CD4-positive, alpha-beta memory T cell (primary cell): ENCODE results near the gene STAT2. TPM values are rescaled to one million over a fixed set of nuclear protein-coding genes. Genes with fewer than 3 reads are reported as not detected.
A peak's percentile ranks its signal among the peaks of the same experiment; 100 is the strongest.

Experiments used
- CTCF ChIA-PET: fragments of 350-600 bp; sonication (Branson Sonifier 250); formaldehyde crosslinking; loops from one replicate; lab custom pipeline; 2021; ENCODE audit warnings: inconsistent platforms; ENCODE audit not compliant: partially characterized antibody; lab: Charles Lee
- POLR2A ChIA-PET: fragments of 350-600 bp; sonication (Branson Sonifier 250); formaldehyde crosslinking; loops from one replicate; lab custom pipeline; 2021; ENCODE audit not compliant: partially characterized antibody; lab: Charles Lee
- DNase-seq, 5 donors: peaks; one replicate each; pipeline versions ENCODE4 v3.0.0 to v3.0.0-alpha.2; 2020 to 2022; ENCODE audit warnings: mixed read lengths in 1 of 5
- H3K27ac ChIP-seq: one replicate; pipeline ENCODE4 v1.7.0; 2013; ENCODE audit warnings: low read depth, low read length
- H3K27me3 ChIP-seq: 2 replicates; pipeline ENCODE4 v1.7.0; 2013; ENCODE audit warnings: mild to moderate bottlenecking, low read length, moderate library complexity; ENCODE audit not compliant: insufficient read depth
- H3K36me3 ChIP-seq: 2 replicates; pipeline ENCODE4 v1.7.0; 2013; ENCODE audit warnings: mild to moderate bottlenecking, low read length, moderate library complexity; ENCODE audit not compliant: insufficient read depth
- H3K4me1 ChIP-seq: 2 replicates; pipeline ENCODE4 v1.7.0; 2013; ENCODE audit warnings: mild to moderate bottlenecking, low read length, moderate library complexity; ENCODE audit not compliant: insufficient read depth
- H3K4me3 ChIP-seq, 2 donors: one replicate each; pipeline ENCODE4 v1.7.0; 2013; ENCODE audit warnings: low read length in 2 of 2, mild to moderate bottlenecking in 1 of 2
- H3K9me3 ChIP-seq, 2 donors: one replicate each; pipeline ENCODE4 v1.7.0; 2013; ENCODE audit warnings: low read length in 2 of 2, control low read depth in 1 of 2; ENCODE audit not compliant: control insufficient read depth in 1 of 2
- H3K27ac Mint-ChIP-seq, 7 donors: one replicate each; pipeline ENCODE4 v1.8.0; 2020 to 2021; ENCODE audit warnings: mixed read lengths in 7 of 7, mild to moderate bottlenecking in 6 of 7, inconsistent platforms in 3 of 7, moderate library complexity in 3 of 7
- H3K27me3 Mint-ChIP-seq, 2 donors: one replicate each; pipeline ENCODE4 v1.8.0; 2020 to 2021; ENCODE audit warnings: mixed read lengths in 2 of 2
- H3K36me3 Mint-ChIP-seq, 2 donors: one replicate each; pipeline ENCODE4 v1.8.0; 2020 to 2021; ENCODE audit warnings: mixed read lengths in 2 of 2, inconsistent platforms in 1 of 2, mild to moderate bottlenecking in 1 of 2
- H3K4me1 Mint-ChIP-seq, 4 donors: one replicate each; pipeline ENCODE4 v1.8.0; 2020 to 2021; ENCODE audit warnings: mixed read lengths in 4 of 4, mild to moderate bottlenecking in 1 of 4
- H3K4me3 Mint-ChIP-seq, 8 donors: one replicate each; pipeline ENCODE4 v1.8.0; 2020 to 2021; ENCODE audit warnings: mixed read lengths in 8 of 8, mild to moderate bottlenecking in 7 of 8, moderate library complexity in 6 of 8, inconsistent platforms in 3 of 8
- H3K9me3 Mint-ChIP-seq, 8 donors: one replicate each; pipeline ENCODE4 v1.8.0; 2020 to 2021; ENCODE audit warnings: mixed read lengths in 8 of 8, mild to moderate bottlenecking in 5 of 8, inconsistent platforms in 3 of 8, moderate library complexity in 1 of 8
- intact Hi-C: fragments of 100-400 bp; cut with micrococcal nuclease; formaldehyde crosslinking; loops from one replicate; pipeline ENCODE4 v1.15.1; 2023
- polyA plus RNA-seq, 2 donors: library from polyadenylated mRNA; unstranded; fragments of 300-500 nt; fragmentation: Illumina TruSeq; gene quantifications; one replicate each; pipeline ENCODE4 v1.2.3, GENCODE V29; 2021
- total RNA-seq, 2 experiments: library from RNA; stranded (reverse); gene quantifications; one replicate each; pipeline ENCODE4 v1.2.3, GENCODE V29; 2021

STAT2 gene
- total and polyA plus RNA-seq, 4 experiments from 2014 or later, result 74.4 to 193 (median 136) TPM

DNA sequence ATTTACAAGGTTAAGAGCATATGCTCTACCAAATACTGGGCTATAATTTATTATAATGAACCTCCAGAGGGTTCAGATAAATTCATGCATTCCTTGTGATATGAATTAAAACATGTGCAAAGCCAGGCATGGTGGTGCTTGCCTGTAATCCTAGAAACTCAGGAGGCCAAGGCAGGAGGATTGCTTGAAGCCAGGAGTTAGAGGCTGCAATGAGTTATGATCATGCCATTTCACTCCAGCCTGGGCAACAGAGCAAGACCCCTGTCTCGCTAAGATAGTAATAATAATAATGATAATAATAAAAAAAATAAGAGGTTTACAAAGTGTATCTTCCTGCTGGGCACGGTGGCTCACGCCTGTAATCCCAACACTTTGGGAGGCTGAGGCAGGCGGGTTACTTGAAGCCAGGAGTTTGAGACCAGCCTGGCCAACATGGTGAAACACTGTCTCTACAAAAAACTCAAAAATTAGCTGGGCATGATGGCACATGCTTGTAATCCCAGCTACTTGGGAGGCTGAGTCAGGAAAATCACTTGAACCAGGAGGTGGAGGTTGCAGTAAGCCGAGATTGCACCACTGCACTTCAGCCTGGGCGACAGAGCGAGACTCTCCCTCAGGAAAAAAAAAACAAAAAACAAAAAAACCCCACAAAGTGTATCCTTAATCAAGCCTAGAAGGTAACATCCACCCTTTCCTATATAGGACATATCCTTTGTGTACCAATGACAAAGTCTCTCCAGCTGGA, 52.5 kb downstream of the STAT2 start:
- POLR2A ChIA-PET, result interaction anchor here (0.5 to 2.1 kb wide), 3 partner anchors 8 to 190 kb away, joined by 3 to 6 read pairs (median 3); partner anchors contain the start of gene CNPY2
- Mint-ChIP-seq H3K4me3 (no peak overlapping the region), H3K36me3 (peaks cover 14 to 33% of the 10 kb centered on the region in 2 donors), H3K4me1 (peaks cover under 1 to 2% (median under 1%) of the 10 kb centered on the region in 4 donors), H3K27me3 (no peaks in the 10 kb centered on the region), H3K9me3 (no peaks in the 10 kb centered on the region), H3K27ac (no peak overlapping the region)
- DNase-seq, result no peak
- intact Hi-C loops, result no loop called here
- Histone ChIP-seq H3K4me1 (no peaks in the 10 kb centered on the region), H3K36me3 (peaks cover 10% of the 10 kb centered on the region), H3K27ac (no peak overlapping the region), H3K9me3 (no peaks in the 10 kb centered on the region), H3K4me3 (no peak overlapping the region), H3K27me3 (no peaks in the 10 kb centered on the region)
- CTCF ChIA-PET, result interaction anchor here (1.7 to 4.5 kb wide), 2 partner anchors 31 to 156 kb away, joined by 7 to 18 read pairs; partner anchors contain the start of gene IL23A

DNA sequence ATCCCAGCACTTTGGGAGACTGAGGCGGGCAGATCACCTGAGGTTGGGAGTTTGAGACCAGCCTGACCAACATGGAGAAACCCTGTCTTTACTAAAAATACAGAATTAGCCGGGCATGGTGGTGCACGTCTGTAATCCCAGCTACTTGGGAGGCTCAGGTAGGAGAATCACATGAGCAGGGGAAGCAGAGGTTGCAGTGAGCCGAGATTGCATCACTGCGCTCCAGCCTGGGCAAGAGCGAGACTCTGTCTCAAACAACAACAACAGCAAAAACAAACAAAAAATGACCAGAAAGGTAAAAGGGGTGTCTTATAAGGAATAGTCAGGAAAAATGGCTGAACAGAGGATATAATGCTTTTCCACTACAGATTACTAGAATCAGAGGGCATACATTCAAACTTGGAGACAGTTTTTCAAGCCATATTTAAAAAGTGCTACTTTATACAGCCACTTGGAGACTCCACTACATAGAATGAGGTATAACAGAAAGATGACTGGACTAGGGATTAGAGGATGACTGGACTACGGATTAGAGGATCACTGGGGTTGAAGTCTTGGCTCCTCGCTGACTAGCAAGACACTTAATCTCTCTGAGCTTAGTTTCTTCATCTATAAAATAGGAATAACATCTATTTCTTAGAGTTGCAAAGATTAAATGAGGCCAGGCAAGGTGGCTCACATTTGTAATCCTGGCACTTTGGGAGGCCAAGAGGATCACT, 54.9 kb downstream of the STAT2 start:
- POLR2A ChIA-PET, result no interaction called here
- intact Hi-C loops, result no loop called here

DNA sequence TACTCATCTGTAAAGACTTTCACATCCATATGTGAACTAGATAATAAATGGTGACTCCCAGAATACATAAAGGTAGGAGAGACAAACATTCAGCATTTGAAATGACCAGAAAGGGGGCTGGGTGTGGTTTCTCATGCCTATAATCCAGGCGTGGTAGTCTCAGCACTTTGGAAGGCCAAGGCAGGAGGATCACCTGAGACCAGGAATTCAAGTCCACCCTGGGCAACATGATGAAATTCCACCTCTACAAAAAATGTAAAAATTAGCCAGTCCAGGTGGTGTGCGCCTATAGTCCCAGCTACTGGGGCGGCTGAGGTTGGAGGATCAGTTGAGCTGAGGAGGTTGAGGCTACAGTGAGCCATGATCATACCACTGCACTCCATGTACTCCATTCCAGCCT, 55.6 kb downstream of the STAT2 start:
- ChIA-PET CTCF (interaction anchor here (1.2 to 1.7 kb wide), 2 partner anchors 28 to 160 kb away, joined by 3 to 4 read pairs; no protein-coding TSS in a partner anchor), POLR2A (no interaction called here)
- Histone ChIP-seq H3K4me3 (no peak overlapping the region), H3K27me3 (no peaks in the 10 kb centered on the region), H3K27ac (no peak overlapping the region), H3K9me3 (no peaks in the 10 kb centered on the region), H3K36me3 (peaks cover 7% of the 10 kb centered on the region), H3K4me1 (peaks cover 22% of the 10 kb centered on the region)
- Mint-ChIP-seq H3K27me3 (no peaks in the 10 kb centered on the region), H3K9me3 (no peaks in the 10 kb centered on the region), H3K36me3 (peaks cover 3 to 24% of the 10 kb centered on the region in 2 donors), H3K4me1 (peaks cover 12 to 33% (median 21%) of the 10 kb centered on the region in 4 donors), H3K27ac (no peak overlapping the region), H3K4me3 (no peak overlapping the region)
- DNase-seq, result no peak
- intact Hi-C loops, result no loop called here

More for the DNA sequence above, 54.9 kb downstream of the STAT2 start:
- H3K9me3 ChIP-seq, result no peaks in the 10 kb centered on the region
- Mint-ChIP-seq H3K27ac (peak overlapping the region in 3 of 7 donors; percentile 30 to 73 (median 54)), H3K4me1 (peaks cover 12 to 26% (median 18%) of the 10 kb centered on the region in 4 donors), H3K27me3 (no peaks in the 10 kb centered on the region), H3K36me3 (peaks cover 7 to 24% of the 10 kb centered on the region in 2 donors), H3K9me3 (no peaks in the 10 kb centered on the region), H3K4me3 (no peak overlapping the region)
- CTCF ChIA-PET, result interaction anchor here (1.2 to 1.7 kb wide), 2 partner anchors 29 to 159 kb away, joined by 3 to 4 read pairs; no protein-coding TSS in a partner anchor
- no peaks in the 10 kb centered on the region for H3K27me3 ChIP-seq
- H3K27ac ChIP-seq, result no peak overlapping the region
- H3K4me1 ChIP-seq, result peaks cover 20% of the 10 kb centered on the region
- H3K4me3 ChIP-seq, result no peak overlapping the region
- DNase-seq, result no peak
- peaks cover 7% of the 10 kb centered on the region for H3K36me3 ChIP-seq

DNA sequence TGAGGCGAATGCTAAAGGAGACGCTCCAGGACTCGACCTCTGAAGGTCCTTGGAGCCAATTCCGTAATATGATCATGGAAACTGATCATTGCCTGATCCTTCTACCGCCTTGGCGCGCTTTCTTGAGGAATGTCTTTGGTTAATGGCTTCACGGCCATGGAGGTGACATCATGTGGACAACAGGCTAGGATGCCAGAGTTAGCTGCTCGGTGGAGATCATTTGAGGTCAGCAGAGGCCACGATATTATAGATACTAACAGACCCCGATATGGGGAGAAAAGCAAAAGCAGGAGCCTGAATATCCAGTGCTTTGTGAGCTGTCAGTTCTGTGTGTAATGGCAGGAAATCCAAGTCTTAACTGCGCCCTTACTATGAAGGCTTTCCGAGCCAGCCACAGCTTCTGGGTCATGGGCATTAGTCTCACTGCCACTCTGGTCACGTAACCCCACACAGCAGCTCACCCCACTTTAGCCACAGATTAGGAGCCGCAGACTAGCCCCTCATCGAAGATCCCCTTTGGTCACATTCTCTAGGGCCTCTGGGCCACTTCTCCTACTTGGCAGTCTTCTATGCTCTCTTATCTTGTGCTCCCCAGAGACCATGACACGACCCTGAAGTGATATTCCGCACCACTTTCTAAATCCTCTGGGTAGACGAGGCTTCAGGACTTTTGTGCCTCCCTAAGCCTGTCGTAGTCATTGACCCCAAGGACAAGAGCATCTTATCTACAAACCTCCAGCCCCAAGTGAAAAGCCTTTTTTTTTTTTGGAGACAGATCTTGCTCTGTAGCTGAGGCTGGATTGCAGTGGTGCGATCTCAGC, 59.1 kb downstream of the STAT2 start:
- H3K4me1 Mint-ChIP-seq, result peaks cover 31 to 66% (median 48%) of the 10 kb centered on the region in 4 donors
- Histone ChIP-seq H3K9me3 (no peaks in the 10 kb centered on the region), H3K4me3 (peak overlapping the region; percentile 79 to 97), H3K27ac (peak overlapping the region; percentile 99), H3K4me1 (peaks cover 56% of the 10 kb centered on the region), H3K36me3 (peaks cover 4% of the 10 kb centered on the region), H3K27me3 (no peaks in the 10 kb centered on the region)
- peak overlapping the region; percentile 90 to 97 (median 96) for H3K4me3 Mint-ChIP-seq
- ChIA-PET CTCF (no interaction called here), POLR2A (interaction anchor here (0.6 to 2.8 kb wide), 4 partner anchors 10 to 62 kb away, joined by 4 to 10 read pairs (median 7); partner anchors contain the start of genes ANKRD52 and PAN2)
- DNase-seq, result no peak
- intact Hi-C loops, result loop anchor here (1.0 kb wide), 11 partner anchors 15 to 563 kb away; partner anchors contain the start of genes ANKRD52, IL23A, SPRYD4 and STAT2
- no peaks in the 10 kb centered on the region for H3K27me3 Mint-ChIP-seq
- peak overlapping the region; percentile 95 to 99 (median 98) for H3K27ac Mint-ChIP-seq
- H3K9me3 Mint-ChIP-seq, result no peaks in the 10 kb centered on the region
- peaks cover 3 to 31% of the 10 kb centered on the region in 2 donors for H3K36me3 Mint-ChIP-seq

DNA sequence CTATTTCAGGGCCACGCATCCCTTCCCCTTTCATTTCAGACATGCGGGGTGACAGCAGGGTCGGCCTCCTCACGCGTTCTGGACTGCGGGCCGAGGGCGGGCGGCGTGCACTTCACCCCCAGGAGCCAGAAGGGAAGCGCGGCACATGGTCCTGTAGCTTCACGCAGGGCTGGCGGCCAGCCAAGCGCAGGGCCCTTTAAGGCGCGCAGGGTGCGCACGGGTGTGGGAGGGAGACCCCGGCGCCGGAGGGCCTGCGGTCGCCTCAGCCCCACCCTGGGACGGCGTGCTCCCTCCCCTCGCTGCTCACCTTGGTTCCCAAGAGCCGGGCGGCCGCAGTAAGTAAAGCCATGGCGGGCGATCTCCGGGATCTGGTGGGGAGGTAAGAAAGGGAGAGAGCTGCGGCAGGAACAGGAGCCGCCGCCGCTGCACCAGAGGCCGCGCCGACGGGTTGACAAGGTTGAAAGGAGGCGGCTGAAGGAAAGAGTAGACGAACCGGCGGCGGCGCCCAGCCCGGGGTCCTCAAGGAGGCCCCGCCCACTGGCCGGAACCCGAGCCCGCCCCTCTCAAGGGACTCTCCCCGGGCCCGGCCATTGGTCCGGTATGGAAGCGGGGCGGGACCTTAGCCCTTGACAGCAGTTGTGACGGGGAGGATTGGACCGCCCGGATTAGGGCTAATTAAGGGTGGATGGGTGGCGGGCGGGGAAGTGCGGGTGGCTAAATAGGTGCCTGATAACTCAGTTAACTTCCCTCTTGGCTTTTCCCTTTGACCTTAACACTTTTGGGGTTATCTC, 59.9 kb downstream of the STAT2 start, which contains the start of gene CS:
CS (minus strand) TSS at position 478 of the 791 bp plus-strand sequence; CDS start at position 349, 129 bp downstream.
- POLR2A ChIA-PET, result interaction anchor here (0.6 to 2.8 kb wide), 15 partner anchors 8 to 426 kb away, joined by 3 to 11 read pairs (median 4); partner anchors contain the start of genes ANKRD52, ESYT1, IL23A and PA2G4

More for the DNA sequence above, 59.9 kb downstream of the STAT2 start, which contains the start of gene CS:
- Mint-ChIP-seq H3K9me3 (no peaks in the 10 kb centered on the region), H3K27me3 (no peaks in the 10 kb centered on the region), H3K27ac (peak within 1 kb of the TSS; percentile 95 to 99 (median 98)), H3K36me3 (peaks cover under 1 to 28% of the 10 kb centered on the region in 2 donors), H3K4me3 (peak within 1 kb of the TSS; percentile 90 to 97 (median 96)), H3K4me1 (peaks cover 31 to 66% (median 50%) of the 10 kb centered on the region in 4 donors)
- CTCF ChIA-PET, result interaction anchor here (1.4 to 1.5 kb wide), 2 partner anchors 60 to 164 kb away, joined by 4 to 6 read pairs; partner anchors contain the start of gene STAT2
- H3K4me3 ChIP-seq, result peak within 1 kb of the TSS; percentile 79 to 97
- H3K27me3 ChIP-seq, result no peaks in the 10 kb centered on the region
- H3K4me1 ChIP-seq, result peaks cover 57% of the 10 kb centered on the region
- H3K27ac ChIP-seq, result peak within 1 kb of the TSS; percentile 99
- H3K36me3 ChIP-seq, result peaks cover 4% of the 10 kb centered on the region
- H3K9me3 ChIP-seq, result no peaks in the 10 kb centered on the region
- intact Hi-C loops, result loop anchor here (1.0 kb wide), 12 partner anchors 9 to 562 kb away; partner anchors contain the start of genes ANKRD52, IL23A, SPRYD4 and STAT2
- peak; percentile 98 to 99 (median 99) for DNase-seq
